Hepatocyte (in vitro differentiated cells): Measurements from ENCODE around the gene TMEM121.

Source experiments
- CTCF ChIP-seq: fragments of 200-600 bp; sonication (generic); IDR thresholded peaks from 2 replicates; pipeline ENCODE4 v1.5.1; 2016; ENCODE audit warnings: antibody characterized with exemption, mild to moderate bottlenecking; ENCODE audit not compliant: poor library complexity
- EZH2 ChIP-seq: fragments of 200-600 bp; sonication (generic); IDR thresholded peaks from 2 replicates; pipeline ENCODE4 v1.6.1; 2016; ENCODE audit warnings: antibody characterized with exemption, mild to moderate bottlenecking, borderline replicate concordance
- EZH2phosphoT487 ChIP-seq: fragments of 200-600 bp; sonication (generic); IDR thresholded peaks from one replicate; pipeline ENCODE4 v1.6.1; 2018; ENCODE audit warnings: antibody characterized with exemption, mild to moderate bottlenecking, low read depth, moderate library complexity; ENCODE audit not compliant: unreplicated experiment, severe bottlenecking

DNA sequence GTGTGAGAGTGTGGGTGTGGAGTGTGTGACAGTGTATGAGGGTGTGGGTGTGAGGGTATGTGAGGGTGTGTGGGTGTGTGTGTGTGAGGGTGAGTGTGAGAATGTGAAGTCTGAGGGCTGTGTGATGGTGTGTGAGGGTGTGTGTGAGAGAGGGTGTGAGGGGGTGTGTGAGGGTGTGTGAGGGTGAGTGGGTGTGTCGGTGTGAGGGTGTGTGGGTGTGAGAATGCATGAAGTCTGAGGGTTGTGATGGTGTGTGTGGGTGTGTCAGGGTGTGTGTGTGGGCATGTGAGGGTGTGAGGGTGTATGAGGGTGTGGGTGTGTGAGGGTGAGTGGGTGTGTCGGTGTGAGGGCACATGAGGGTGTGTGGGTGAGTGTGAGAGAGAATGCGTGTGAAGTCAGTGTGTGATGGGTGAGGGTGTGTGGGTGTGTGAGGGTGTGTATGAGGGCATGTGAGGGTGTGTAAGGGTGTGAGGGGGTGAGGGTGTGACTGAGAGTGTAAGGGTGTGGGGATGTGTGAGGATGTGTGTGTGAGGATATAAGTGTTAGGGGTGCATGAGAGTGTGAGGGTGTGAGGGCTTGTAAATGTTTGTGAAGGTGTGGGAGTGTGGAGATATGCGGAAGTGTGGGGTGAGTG lies 36.4 kb downstream of the TMEM121 start:
- no peak for TF ChIP-seq CTCF
- TF ChIP-seq EZH2 = no peak
- no peak for TF ChIP-seq EZH2phosphoT487
